HEK293 (cell line): Measurements from ENCODE around the gene AJM1.

Source experiments
- OVOL3 ChIP-seq: fragments of 450-650 bp; formaldehyde crosslinking; IDR thresholded peaks from 2 replicates; pipeline ENCODE4 v1.5.1; 2016; ENCODE audit warnings: missing biosample characterization, missing genetic modification characterization
- ZBTB1 ChIP-seq: fragments of 450-650 bp; formaldehyde crosslinking; IDR thresholded peaks from 2 replicates; pipeline ENCODE4 v1.5.1; 2016; ENCODE audit warnings: missing biosample characterization, missing genetic modification characterization
- ZBTB17 ChIP-seq: fragments of 450-650 bp; formaldehyde crosslinking; IDR thresholded peaks from 2 replicates; pipeline ENCODE4 v1.5.1; 2016; ENCODE audit warnings: missing biosample characterization, missing genetic modification characterization
- ZNF112 ChIP-seq: fragments of 450-650 bp; formaldehyde crosslinking; IDR thresholded peaks from 2 replicates; pipeline ENCODE4 v1.5.0; 2017; ENCODE audit warnings: missing biosample characterization, missing genetic modification characterization
- ZNF138 ChIP-seq: fragments of 450-650 bp; formaldehyde crosslinking; IDR thresholded peaks from 2 replicates; pipeline ENCODE4 v1.5.1; 2016; ENCODE audit warnings: missing biosample characterization, missing genetic modification characterization, borderline replicate concordance
- ZNF146 ChIP-seq: fragments of 450-650 bp; formaldehyde crosslinking; IDR thresholded peaks from 2 replicates; pipeline ENCODE4 v1.5.1; 2016; ENCODE audit warnings: missing biosample characterization, missing genetic modification characterization
- ZNF24 ChIP-seq: fragments of 450-650 bp; formaldehyde crosslinking; IDR thresholded peaks from 2 replicates; pipeline ENCODE4 v1.5.1; 2016; ENCODE audit warnings: missing biosample characterization, missing genetic modification characterization
- ZNF426 ChIP-seq: fragments of 450-650 bp; formaldehyde crosslinking; IDR thresholded peaks from 2 replicates; pipeline ENCODE4 v1.5.1; 2017; ENCODE audit warnings: missing biosample characterization, missing genetic modification characterization, mild to moderate bottlenecking, inconsistent platforms, moderate library complexity
- ZNF473 ChIP-seq: fragments of 450-650 bp; formaldehyde crosslinking; IDR thresholded peaks from 2 replicates; pipeline ENCODE4 v1.5.1; 2017; ENCODE audit warnings: missing biosample characterization, missing genetic modification characterization
- ZNF560 ChIP-seq: fragments of 450-650 bp; formaldehyde crosslinking; IDR thresholded peaks from 2 replicates; pipeline ENCODE4 v1.5.1; 2017; ENCODE audit warnings: missing biosample characterization, missing genetic modification characterization, borderline replicate concordance
- ZNF658 ChIP-seq: fragments of 450-650 bp; formaldehyde crosslinking; IDR thresholded peaks from 2 replicates; pipeline ENCODE4; 2016; ENCODE audit warnings: missing biosample characterization, missing genetic modification characterization
- ZNF670 ChIP-seq: fragments of 450-650 bp; formaldehyde crosslinking; IDR thresholded peaks from 2 replicates; pipeline ENCODE4 v1.5.1; 2016; ENCODE audit warnings: missing biosample characterization, missing genetic modification characterization, low read depth
- ZNF701 ChIP-seq: fragments of 450-650 bp; formaldehyde crosslinking; IDR thresholded peaks from 2 replicates; pipeline ENCODE4 v1.5.1; 2016; ENCODE audit warnings: missing biosample characterization, missing genetic modification characterization
- ZNF837 ChIP-seq: fragments of 450-650 bp; formaldehyde crosslinking; IDR thresholded peaks from 2 replicates; pipeline ENCODE4 v1.5.1; 2016; ENCODE audit warnings: missing biosample characterization, missing genetic modification characterization
- TF ChIP-seq, protein P1 (sequence below): fragments of 450-650 bp; formaldehyde crosslinking; IDR thresholded peaks from 2 replicates; pipeline ENCODE4 v1.5.1; 2016; ENCODE audit warnings: missing biosample characterization, missing genetic modification characterization
- TF ChIP-seq, protein P2 (sequence below): fragments of 450-650 bp; formaldehyde crosslinking; IDR thresholded peaks from 2 replicates; pipeline ENCODE4 v1.5.1; 2016; ENCODE audit warnings: missing biosample characterization, missing genetic modification characterization
- TF ChIP-seq, protein P3 (sequence below): fragments of 450-650 bp; formaldehyde crosslinking; IDR thresholded peaks from 2 replicates; pipeline ENCODE4 v1.5.1; 2017; ENCODE audit warnings: missing biosample characterization, missing genetic modification characterization
- TF ChIP-seq, protein P4 (sequence below): fragments of 450-650 bp; formaldehyde crosslinking; IDR thresholded peaks from 2 replicates; pipeline ENCODE4 v1.5.1; 2016; ENCODE audit warnings: missing biosample characterization, missing genetic modification characterization
- TF ChIP-seq, protein P5 (sequence below): fragments of 450-650 bp; formaldehyde crosslinking; IDR thresholded peaks from 2 replicates; pipeline ENCODE4 v1.5.1; 2016; ENCODE audit warnings: missing biosample characterization, missing genetic modification characterization
- TF ChIP-seq, protein P6 (sequence below): fragments of 450-650 bp; formaldehyde crosslinking; IDR thresholded peaks from 2 replicates; pipeline ENCODE4 v1.5.0; 2017; ENCODE audit warnings: missing biosample characterization, missing genetic modification characterization, borderline replicate concordance

The AJM1 gene

DNA sequence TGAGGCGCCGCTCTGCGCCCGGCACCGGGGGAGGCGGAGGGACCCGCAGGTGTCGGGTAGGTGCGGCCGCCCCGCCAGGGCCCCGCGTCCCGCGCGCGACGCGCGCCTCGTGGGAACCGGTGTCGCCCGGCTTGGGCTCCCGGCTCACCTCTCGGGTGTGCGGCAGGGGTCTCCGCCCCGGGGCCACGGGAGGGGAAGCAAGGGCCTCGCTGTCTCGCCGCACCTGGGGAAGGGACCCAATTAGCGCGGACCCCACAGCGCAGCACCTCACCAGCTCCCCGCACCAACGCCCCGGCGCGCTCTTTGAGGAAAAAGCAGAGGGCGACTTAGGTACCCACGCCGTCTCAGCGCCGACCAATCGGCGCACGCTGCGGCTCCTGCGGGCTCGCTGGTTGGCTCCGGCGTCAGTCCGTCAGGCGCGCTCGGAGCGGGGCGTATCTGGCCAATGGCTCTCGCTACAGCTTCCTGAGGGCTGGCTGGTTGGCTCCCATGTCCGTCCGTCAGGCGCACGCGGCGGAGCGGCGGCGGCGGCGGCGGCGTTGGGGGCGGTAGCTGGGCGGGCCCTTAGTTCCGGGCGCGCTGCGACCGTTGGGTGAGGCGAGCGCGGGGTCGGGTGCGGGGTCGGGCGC, 43.8 kb downstream of the AJM1 start, which contains the start of gene TRAF2 (continued):
- TF ChIP-seq, protein P1, sequence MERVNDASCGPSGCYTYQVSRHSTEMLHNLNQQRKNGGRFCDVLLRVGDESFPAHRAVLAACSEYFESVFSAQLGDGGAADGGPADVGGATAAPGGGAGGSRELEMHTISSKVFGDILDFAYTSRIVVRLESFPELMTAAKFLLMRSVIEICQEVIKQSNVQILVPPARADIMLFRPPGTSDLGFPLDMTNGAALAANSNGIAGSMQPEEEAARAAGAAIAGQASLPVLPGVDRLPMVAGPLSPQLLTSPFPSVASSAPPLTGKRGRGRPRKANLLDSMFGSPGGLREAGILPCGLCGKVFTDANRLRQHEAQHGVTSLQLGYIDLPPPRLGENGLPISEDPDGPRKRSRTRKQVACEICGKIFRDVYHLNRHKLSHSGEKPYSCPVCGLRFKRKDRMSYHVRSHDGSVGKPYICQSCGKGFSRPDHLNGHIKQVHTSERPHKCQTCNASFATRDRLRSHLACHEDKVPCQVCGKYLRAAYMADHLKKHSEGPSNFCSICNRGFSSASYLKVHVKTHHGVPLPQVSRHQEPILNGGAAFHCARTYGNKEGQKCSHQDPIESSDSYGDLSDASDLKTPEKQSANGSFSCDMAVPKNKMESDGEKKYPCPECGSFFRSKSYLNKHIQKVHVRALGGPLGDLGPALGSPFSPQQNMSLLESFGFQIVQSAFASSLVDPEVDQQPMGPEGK (tag by site-specific recombination): peak; percentile 48; the same call in 1 of the 2 replicates
- no peak for TF ChIP-seq ZNF24 (tag by site-specific recombination)
- TF ChIP-seq ZNF426: no peak
- no peak for TF ChIP-seq ZNF560 (tag by site-specific recombination)
- TF ChIP-seq, protein P2, sequence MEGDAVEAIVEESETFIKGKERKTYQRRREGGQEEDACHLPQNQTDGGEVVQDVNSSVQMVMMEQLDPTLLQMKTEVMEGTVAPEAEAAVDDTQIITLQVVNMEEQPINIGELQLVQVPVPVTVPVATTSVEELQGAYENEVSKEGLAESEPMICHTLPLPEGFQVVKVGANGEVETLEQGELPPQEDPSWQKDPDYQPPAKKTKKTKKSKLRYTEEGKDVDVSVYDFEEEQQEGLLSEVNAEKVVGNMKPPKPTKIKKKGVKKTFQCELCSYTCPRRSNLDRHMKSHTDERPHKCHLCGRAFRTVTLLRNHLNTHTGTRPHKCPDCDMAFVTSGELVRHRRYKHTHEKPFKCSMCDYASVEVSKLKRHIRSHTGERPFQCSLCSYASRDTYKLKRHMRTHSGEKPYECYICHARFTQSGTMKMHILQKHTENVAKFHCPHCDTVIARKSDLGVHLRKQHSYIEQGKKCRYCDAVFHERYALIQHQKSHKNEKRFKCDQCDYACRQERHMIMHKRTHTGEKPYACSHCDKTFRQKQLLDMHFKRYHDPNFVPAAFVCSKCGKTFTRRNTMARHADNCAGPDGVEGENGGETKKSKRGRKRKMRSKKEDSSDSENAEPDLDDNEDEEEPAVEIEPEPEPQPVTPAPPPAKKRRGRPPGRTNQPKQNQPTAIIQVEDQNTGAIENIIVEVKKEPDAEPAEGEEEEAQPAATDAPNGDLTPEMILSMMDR (tag by site-specific recombination): no peak
- TF ChIP-seq ZNF701 (tag by site-specific recombination): no peak
- TF ChIP-seq, protein P3, sequence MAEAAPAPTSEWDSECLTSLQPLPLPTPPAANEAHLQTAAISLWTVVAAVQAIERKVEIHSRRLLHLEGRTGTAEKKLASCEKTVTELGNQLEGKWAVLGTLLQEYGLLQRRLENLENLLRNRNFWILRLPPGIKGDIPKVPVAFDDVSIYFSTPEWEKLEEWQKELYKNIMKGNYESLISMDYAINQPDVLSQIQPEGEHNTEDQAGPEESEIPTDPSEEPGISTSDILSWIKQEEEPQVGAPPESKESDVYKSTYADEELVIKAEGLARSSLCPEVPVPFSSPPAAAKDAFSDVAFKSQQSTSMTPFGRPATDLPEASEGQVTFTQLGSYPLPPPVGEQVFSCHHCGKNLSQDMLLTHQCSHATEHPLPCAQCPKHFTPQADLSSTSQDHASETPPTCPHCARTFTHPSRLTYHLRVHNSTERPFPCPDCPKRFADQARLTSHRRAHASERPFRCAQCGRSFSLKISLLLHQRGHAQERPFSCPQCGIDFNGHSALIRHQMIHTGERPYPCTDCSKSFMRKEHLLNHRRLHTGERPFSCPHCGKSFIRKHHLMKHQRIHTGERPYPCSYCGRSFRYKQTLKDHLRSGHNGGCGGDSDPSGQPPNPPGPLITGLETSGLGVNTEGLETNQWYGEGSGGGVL (tag by site-specific recombination): no peak
- TF ChIP-seq ZNF112 (tag by site-specific recombination): no peak
- TF ChIP-seq, protein P4, sequence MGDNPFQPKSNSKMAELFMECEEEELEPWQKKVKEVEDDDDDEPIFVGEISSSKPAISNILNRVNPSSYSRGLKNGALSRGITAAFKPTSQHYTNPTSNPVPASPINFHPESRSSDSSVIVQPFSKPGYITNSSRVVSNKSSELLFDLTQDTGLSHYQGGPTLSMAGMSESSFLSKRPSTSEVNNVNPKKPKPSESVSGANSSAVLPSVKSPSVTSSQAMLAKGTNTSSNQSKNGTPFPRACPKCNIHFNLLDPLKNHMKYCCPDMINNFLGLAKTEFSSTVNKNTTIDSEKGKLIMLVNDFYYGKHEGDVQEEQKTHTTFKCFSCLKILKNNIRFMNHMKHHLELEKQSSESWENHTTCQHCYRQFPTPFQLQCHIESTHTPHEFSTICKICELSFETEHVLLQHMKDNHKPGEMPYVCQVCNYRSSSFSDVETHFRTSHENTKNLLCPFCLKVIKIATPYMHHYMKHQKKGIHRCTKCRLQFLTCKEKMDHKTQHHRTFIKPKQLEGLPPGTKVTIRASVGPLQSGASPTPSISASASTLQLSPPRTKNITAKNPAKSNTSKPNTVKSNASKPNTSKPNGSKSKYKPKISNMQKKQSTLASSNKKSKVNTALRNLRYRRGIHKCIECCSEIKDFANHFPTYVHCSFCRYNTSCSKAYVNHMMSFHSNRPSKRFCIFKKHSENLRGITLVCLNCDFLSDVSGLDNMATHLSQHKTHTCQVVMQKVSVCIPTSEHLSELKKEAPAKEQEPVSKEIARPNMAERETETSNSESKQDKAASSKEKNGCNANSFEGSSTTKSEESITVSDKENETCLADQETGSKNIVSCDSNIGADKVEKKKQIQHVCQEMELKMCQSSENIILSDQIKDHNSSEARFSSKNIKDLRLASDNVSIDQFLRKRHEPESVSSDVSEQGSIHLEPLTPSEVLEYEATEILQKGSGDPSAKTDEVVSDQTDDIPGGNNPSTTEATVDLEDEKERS (tag by site-specific recombination): no peak
- TF ChIP-seq ZNF138 (tag by site-specific recombination): no peak
- TF ChIP-seq ZBTB17 (tag by site-specific recombination): no peak
- TF ChIP-seq ZNF670 (tag by site-specific recombination): no peak
- TF ChIP-seq ZNF658: no peak
- 0 out of 2 replicates have a peak, but pooled peaks have one; percentile 4 for TF ChIP-seq OVOL3
- no peak for TF ChIP-seq ZNF837 (tag by site-specific recombination)
- TF ChIP-seq, protein P5, sequence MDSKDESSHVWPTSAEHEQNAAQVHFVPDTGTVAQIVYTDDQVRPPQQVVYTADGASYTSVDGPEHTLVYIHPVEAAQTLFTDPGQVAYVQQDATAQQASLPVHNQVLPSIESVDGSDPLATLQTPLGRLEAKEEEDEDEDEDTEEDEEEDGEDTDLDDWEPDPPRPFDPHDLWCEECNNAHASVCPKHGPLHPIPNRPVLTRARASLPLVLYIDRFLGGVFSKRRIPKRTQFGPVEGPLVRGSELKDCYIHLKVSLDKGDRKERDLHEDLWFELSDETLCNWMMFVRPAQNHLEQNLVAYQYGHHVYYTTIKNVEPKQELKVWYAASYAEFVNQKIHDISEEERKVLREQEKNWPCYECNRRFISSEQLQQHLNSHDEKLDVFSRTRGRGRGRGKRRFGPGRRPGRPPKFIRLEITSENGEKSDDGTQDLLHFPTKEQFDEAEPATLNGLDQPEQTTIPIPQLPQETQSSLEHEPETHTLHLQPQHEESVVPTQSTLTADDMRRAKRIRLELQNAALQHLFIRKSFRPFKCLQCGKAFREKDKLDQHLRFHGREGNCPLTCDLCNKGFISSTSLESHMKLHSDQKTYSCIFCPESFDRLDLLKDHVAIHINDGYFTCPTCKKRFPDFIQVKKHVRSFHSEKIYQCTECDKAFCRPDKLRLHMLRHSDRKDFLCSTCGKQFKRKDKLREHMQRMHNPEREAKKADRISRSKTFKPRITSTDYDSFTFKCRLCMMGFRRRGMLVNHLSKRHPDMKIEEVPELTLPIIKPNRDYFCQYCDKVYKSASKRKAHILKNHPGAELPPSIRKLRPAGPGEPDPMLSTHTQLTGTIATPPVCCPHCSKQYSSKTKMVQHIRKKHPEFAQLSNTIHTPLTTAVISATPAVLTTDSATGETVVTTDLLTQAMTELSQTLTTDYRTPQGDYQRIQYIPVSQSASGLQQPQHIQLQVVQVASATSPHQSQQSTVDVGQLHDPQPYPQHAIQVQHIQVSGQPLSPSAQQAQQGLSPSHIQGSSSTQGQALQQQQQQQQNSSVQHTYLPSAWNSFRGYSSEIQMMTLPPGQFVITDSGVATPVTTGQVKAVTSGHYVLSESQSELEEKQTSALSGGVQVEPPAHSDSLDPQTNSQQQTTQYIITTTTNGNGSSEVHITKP (tag by site-specific recombination): no peak
- no peak for TF ChIP-seq ZNF473 (tag by site-specific recombination)
- TF ChIP-seq, protein P6, sequence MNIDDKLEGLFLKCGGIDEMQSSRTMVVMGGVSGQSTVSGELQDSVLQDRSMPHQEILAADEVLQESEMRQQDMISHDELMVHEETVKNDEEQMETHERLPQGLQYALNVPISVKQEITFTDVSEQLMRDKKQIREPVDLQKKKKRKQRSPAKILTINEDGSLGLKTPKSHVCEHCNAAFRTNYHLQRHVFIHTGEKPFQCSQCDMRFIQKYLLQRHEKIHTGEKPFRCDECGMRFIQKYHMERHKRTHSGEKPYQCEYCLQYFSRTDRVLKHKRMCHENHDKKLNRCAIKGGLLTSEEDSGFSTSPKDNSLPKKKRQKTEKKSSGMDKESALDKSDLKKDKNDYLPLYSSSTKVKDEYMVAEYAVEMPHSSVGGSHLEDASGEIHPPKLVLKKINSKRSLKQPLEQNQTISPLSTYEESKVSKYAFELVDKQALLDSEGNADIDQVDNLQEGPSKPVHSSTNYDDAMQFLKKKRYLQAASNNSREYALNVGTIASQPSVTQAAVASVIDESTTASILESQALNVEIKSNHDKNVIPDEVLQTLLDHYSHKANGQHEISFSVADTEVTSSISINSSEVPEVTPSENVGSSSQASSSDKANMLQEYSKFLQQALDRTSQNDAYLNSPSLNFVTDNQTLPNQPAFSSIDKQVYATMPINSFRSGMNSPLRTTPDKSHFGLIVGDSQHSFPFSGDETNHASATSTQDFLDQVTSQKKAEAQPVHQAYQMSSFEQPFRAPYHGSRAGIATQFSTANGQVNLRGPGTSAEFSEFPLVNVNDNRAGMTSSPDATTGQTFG (tag by site-specific recombination): no peak
- TF ChIP-seq ZBTB1 (tag by site-specific recombination): 0 out of 2 replicates have a peak, but pooled peaks have one; percentile 59
- 0 out of 2 replicates have a peak, but pooled peaks have one; percentile 19 for TF ChIP-seq ZNF146
